Adrenal gland (tissue), 12 donors: ENCODE measurements around the gene BCL11A. TPM values are rescaled to one million over a fixed set of nuclear protein-coding genes. Genes with fewer than 3 reads are reported as not detected.

Source experiments
- DNase-seq, 7 donors: peaks; one replicate each; pipeline ENCODE4 v3.0.0-alpha.2; 2019 to 2020
- H3K27ac ChIP-seq, 5 donors: fragments of 200-600 bp; sonication (generic) in 4 of 5; 1 replicate in 3 of 5; 2 replicates in 2 of 5; pipeline versions ENCODE4 v1.5.1 to v1.8.0; 2016 to 2020; ENCODE audit warnings: mild to moderate bottlenecking in 1 of 5
- H3K27me3 ChIP-seq: fragments of 200-600 bp; 2 replicates; pipeline ENCODE4 v1.8.0; 2021
- H3K36me3 ChIP-seq, 2 donors: fragments of 200-600 bp; replicated peaks in 1 of 2; 1 replicate in 1 of 2; 2 replicates in 1 of 2; pipeline versions ENCODE4 v1.5.1 to v1.8.0; 2018 to 2022
- H3K4me1 ChIP-seq, 2 donors: fragments of 200-600 bp; replicated peaks in 1 of 2; 1 replicate in 1 of 2; 2 replicates in 1 of 2; pipeline versions ENCODE4 v1.5.1 to v1.8.0; 2018 to 2021
- H3K4me3 ChIP-seq, 4 donors: fragments of 200-600 bp; sonication (generic) in 3 of 4; one replicate each; pipeline ENCODE4 v1.5.1; 2016 to 2018
- H3K9me3 ChIP-seq, 3 donors: fragments of 200-600 bp; sonication (generic) in 1 of 3; replicated peaks in 1 of 3; 1 replicate in 2 of 3; 2 replicates in 1 of 3; pipeline versions ENCODE4 v1.5.1 to v1.8.0; 2016 to 2021
- POLR2A ChIP-seq, 2 donors: fragments of 450-650 bp; IDR thresholded peaks; one replicate each; pipeline ENCODE4 v1.6.1; 2017; ENCODE audit warnings: antibody characterized with exemption in 2 of 2, mild to moderate bottlenecking in 2 of 2, moderate library complexity in 1 of 2
- WGBS, 4 donors: extraction: QIAGEN DNeasy Blood & Tissue Kit in 2 of 4; methylation state at CpG; one replicate each; pipeline versions ENCODE4 v1.1.5 to v1.1.7; 2013 to 2017; 5-methylcytosine and 5-hydroxymethylcytosine counted together
- intact Hi-C, 2 donors: fragments of 100-400 bp; cut with DNase I; formaldehyde crosslinking; loops; one replicate each; pipeline versions ENCODE4 v1.14.1 to v1.15.0; 2022 to 2023
- polyA plus RNA-seq, 3 donors: library from polyadenylated mRNA; stranded (reverse); fragments of 200-250 nt in 2 of 3; fragments of 350-450 nt in 1 of 3; fragmentation: Illumina TruSeq in 1 of 3; extraction: RNeasy Lipid Tissue Mini Kit (QIAGEN cat#74804) in 1 of 3; gene quantifications; one replicate each; pipeline ENCODE4 v1.2.3, GENCODE V29; 2013 to 2014
- total RNA-seq, 9 donors: library from RNA; depleted of rRNA in 4 of 9; stranded (reverse); fragments of >200 nt in 4 of 9; fragments of 120-200 nt in 1 of 9; fragmentation: NEBNext Ultra II Directional in 1 of 9; extraction: Animal tissue kit (Norgen Biotek cat#: 25700) in 1 of 9; gene quantifications; one replicate each; pipeline versions ENCODE4 v1.1.0 to v1.2.4, GENCODE V29; 2013 to 2023
- TF ChIP-seq, protein P1 (sequence below), 6 experiments: fragments of 450-650 bp in 4 of 6; fragments of 200-600 bp in 2 of 6; sonication (generic) in 1 of 6; IDR thresholded peaks; 1 replicate in 5 of 6; 2 replicates in 1 of 6; pipeline versions ENCODE4 v1.5.1 to v1.8.0; 2016 to 2021; ENCODE audit warnings: antibody characterized with exemption in 6 of 6, mild to moderate bottlenecking in 2 of 6, moderate library complexity in 1 of 6
- donor health status: healthy with polysubstance abuse.
- donor health status: Bipolar disorder and iron deficiency.
- donor health status: DM: yes; HTN: yes; CAD: no.
- donor health status: DM: no; HTN: no; CAD: no.
- donor health status: DM: no; HTN: no; CAD: no.
- donor health status: DM: yes; HTN: yes; CAD: no.

The BCL11A gene
- total and polyA plus RNA-seq, 12 donors = 2.9 to 16.7 (median 5.3) TPM

DNA sequence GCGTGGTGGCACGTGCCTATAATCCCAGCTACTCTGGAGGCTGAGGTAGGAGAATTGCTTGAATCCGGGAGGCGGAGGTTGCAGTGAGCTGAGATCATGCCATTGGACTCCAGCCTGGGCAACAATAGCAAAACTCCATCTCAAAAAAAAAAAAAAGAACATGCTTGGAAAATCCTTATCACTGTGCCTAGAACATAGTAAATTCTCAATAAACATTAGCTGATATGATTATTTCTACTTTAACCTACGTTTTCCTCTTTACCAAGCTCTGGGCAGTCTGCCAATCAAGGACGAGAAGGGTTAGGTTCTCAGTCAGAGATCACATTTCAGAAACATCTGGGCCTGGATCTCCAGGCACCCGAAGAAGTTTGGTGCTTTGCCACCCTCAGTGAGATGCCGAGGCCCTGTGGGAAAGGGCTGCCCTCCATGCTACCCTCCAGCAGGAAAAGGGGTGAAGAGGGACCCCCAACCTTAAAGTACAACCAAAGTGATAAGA lies 107.7 kb downstream of the BCL11A start:
- Histone ChIP-seq H3K4me1 (no peaks in the 10 kb centered on the region), H3K36me3 (no peaks in the 10 kb centered on the region), H3K27ac (no peak overlapping the region), H3K4me3 (no peak overlapping the region), H3K27me3 (no peaks in the 10 kb centered on the region), H3K9me3 (no peaks in the 10 kb centered on the region)
- intact Hi-C loops = no loop called here
- WGBS, 4 donors = 55 to 64% (median 58%) methylated on average over 8 of the region's 8 CpGs
- TF ChIP-seq, protein P1, sequence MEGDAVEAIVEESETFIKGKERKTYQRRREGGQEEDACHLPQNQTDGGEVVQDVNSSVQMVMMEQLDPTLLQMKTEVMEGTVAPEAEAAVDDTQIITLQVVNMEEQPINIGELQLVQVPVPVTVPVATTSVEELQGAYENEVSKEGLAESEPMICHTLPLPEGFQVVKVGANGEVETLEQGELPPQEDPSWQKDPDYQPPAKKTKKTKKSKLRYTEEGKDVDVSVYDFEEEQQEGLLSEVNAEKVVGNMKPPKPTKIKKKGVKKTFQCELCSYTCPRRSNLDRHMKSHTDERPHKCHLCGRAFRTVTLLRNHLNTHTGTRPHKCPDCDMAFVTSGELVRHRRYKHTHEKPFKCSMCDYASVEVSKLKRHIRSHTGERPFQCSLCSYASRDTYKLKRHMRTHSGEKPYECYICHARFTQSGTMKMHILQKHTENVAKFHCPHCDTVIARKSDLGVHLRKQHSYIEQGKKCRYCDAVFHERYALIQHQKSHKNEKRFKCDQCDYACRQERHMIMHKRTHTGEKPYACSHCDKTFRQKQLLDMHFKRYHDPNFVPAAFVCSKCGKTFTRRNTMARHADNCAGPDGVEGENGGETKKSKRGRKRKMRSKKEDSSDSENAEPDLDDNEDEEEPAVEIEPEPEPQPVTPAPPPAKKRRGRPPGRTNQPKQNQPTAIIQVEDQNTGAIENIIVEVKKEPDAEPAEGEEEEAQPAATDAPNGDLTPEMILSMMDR (IDR thresholded peaks at IDR 0.05) = no peak
- TF ChIP-seq POLR2A (IDR thresholded peaks at IDR 0.05) = no peak
- no peak for DNase-seq

DNA sequence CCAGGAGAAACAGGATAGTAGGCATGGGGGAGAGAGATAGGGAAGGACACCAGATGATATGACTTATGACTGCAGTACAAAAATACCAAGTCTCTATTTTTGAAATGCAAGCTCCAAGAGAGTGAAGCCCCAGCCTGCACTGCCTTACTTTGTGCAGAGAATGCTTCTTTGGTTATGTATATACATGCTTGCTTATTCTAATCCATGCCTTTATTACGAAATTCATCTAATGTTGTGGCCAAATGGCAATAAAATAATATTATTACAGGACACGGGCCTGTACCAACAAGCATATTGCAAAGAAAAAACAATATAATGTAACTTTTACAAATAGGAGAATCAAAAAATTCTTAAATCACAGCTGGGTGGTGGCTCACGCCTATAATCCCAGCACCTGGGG lies 110.8 kb downstream of the BCL11A start:
- H3K27ac ChIP-seq = no peak overlapping the region
- H3K9me3 ChIP-seq = no peaks in the 10 kb centered on the region
- intact Hi-C loops = no loop called here
- H3K4me1 ChIP-seq = no peaks in the 10 kb centered on the region
- TF ChIP-seq, protein P1 (IDR thresholded peaks at IDR 0.05) = no peak
- TF ChIP-seq POLR2A (IDR thresholded peaks at IDR 0.05) = no peak
- no peak overlapping the region for H3K4me3 ChIP-seq
- no peak for DNase-seq
- H3K36me3 ChIP-seq = no peaks in the 10 kb centered on the region
- WGBS, 4 donors = 78 to 95% (median 88%) methylated on average over 3 of the region's 3 CpGs
- H3K27me3 ChIP-seq = no peaks in the 10 kb centered on the region

DNA sequence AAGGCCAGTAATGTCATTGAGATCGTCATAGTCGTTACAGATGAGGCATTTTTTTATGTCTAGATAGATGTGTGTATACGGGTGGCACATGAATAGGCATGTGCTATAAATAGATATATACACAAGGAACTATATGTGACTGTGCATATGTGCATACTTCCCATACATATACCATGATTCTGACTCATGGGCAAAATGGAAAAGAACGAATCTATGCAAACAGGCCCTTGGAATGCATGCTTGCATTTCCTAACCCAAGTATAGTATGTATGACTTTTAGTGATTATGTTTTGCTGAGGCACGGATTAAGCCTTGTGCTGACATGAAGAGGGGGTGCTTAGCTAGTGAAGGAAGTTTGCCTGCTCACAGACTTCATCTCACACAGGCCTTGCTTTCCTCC lies 111.7 kb downstream of the BCL11A start:
- H3K27me3 ChIP-seq = no peaks in the 10 kb centered on the region
- H3K4me1 ChIP-seq = no peaks in the 10 kb centered on the region
- DNase-seq = no peak
- no peak overlapping the region for H3K27ac ChIP-seq
- 55 to 60% (median 58%) methylated on average over 5 of the region's 5 CpGs for WGBS, 4 donors
- H3K36me3 ChIP-seq = no peaks in the 10 kb centered on the region
- no peak overlapping the region for H3K4me3 ChIP-seq
- no peaks in the 10 kb centered on the region for H3K9me3 ChIP-seq
- TF ChIP-seq POLR2A (IDR thresholded peaks at IDR 0.05) = no peak
- TF ChIP-seq, protein P1 (IDR thresholded peaks at IDR 0.05) = no peak
- intact Hi-C loops = no loop called here

DNA sequence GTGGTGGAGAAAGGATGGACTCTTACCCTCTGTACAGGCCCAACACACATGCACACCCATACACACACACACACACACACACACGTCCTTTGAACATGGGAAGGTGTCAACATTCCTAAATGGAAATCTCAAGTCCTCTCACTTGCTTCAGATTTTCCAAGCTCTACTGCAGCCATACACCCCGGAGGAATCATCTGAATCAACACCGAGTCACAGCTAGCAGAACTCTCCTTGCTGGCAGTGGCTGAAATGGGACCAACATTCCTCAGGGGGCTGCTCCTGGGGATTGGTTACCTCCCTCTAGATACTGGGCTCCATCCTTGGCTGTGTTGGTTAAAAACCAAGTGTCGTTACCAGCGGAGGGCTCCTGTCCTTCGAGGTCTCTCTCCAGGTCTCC lies 112.7 kb downstream of the BCL11A start:
- WGBS, 4 donors = 89 to 100% (median 90%) methylated on average over 2 to 6 of the region's 6 CpGs
- Histone ChIP-seq H3K27ac (no peak overlapping the region), H3K36me3 (no peaks in the 10 kb centered on the region), H3K9me3 (no peaks in the 10 kb centered on the region), H3K4me3 (no peak overlapping the region), H3K4me1 (no peaks in the 10 kb centered on the region), H3K27me3 (no peaks in the 10 kb centered on the region)
- intact Hi-C loops = no loop called here
- no peak for TF ChIP-seq POLR2A (IDR thresholded peaks at IDR 0.05)
- TF ChIP-seq, protein P1 (IDR thresholded peaks at IDR 0.05) = no peak
- DNase-seq = no peak
